ENCODE measurements around the gene SPPL3.

SPPL3 gene

GRCh38 chr12:120725151-120725658, 179.0 kb downstream of the SPPL3 start:
- Histone ChIP-seq H3K4me2 (ENCODE audit: low read length) (peak overlapping the region; percentile 49), H3K9ac (ENCODE audit: low read length) (peak overlapping the region; percentile 43), H4K5ac (ENCODE audit: low read length) (no peak overlapping the region), H3K4me1 (ENCODE audit: control insufficient read depth, low read depth, low read length) (no peaks in the 10 kb centered on the region), H3K27ac (ENCODE audit: low read depth, low read length) (no peak overlapping the region), H3K79me1 (ENCODE audit: low read length) (no peaks in the 10 kb centered on the region), H3K27me3 (ENCODE audit: insufficient read depth, low read length, poor library complexity) (no peaks in the 10 kb centered on the region), H2BK5ac (ENCODE audit: low read length) (no peak overlapping the region), H2AK5ac (ENCODE audit: low read length) (no peak overlapping the region), H3K4me3 (ENCODE audit: low read length) (peak overlapping the region; percentile 14), H2BK120ac (ENCODE audit: low read depth, low read length) (no peak overlapping the region), H3K79me2 (ENCODE audit: control insufficient read depth, insufficient read depth, low read length) (no peaks in the 10 kb centered on the region), H2BK15ac (replicated peaks; ENCODE audit: low read depth) (no peak overlapping the region), H4K8ac (ENCODE audit: low read depth, low read length) (no peak overlapping the region), H3K56ac (ENCODE audit: low read length) (peak overlapping the region; percentile 71), H3K23ac (ENCODE audit: low read length) (no peak overlapping the region), H3K18ac (ENCODE audit: low read length) (no peak overlapping the region), H3K36me3 (ENCODE audit: control insufficient read depth, insufficient read depth, low read length) (peaks cover 11% of the 10 kb centered on the region), H3K4ac (ENCODE audit: low read depth, low read length) (no peak overlapping the region)
- peak; percentile 11 for DNase-seq
- WGBS (ENCODE audit: extremely low coverage, insufficient coverage, low lambda C conversion rate): no CpG with 5 or more reads among the region's 14 CpGs

- no peak overlapping the region for H3K23ac ChIP-seq (ENCODE audit: low read length)
- H3K9ac ChIP-seq (ENCODE audit: low read length): no peak overlapping the region
- H3K27ac ChIP-seq (ENCODE audit: low read depth, low read length): no peak overlapping the region
- no peak overlapping the region for H4K8ac ChIP-seq (ENCODE audit: low read depth, low read length)
- no peak overlapping the region for H3K56ac ChIP-seq (ENCODE audit: low read length)
- H3K4me2 ChIP-seq (ENCODE audit: low read length): no peak overlapping the region
- H2BK5ac ChIP-seq (ENCODE audit: low read length): no peak overlapping the region
- no peak overlapping the region for H3K4me3 ChIP-seq (ENCODE audit: low read length)
- no peak overlapping the region for H2BK15ac ChIP-seq (replicated peaks; ENCODE audit: low read depth)
- no peaks in the 10 kb centered on the region for H3K79me1 ChIP-seq (ENCODE audit: low read length)
- no peak overlapping the region for H4K5ac ChIP-seq (ENCODE audit: low read length)
- WGBS (ENCODE audit: extremely low coverage, insufficient coverage, low lambda C conversion rate): no CpG with 5 or more reads among the region's 5 CpGs
- no peak overlapping the region for H2BK120ac ChIP-seq (ENCODE audit: low read depth, low read length)
- H3K18ac ChIP-seq (ENCODE audit: low read length): no peak overlapping the region
- peaks cover 13% of the 10 kb centered on the region for H3K36me3 ChIP-seq (ENCODE audit: control insufficient read depth, insufficient read depth, low read length)
- no peaks in the 10 kb centered on the region for H3K4me1 ChIP-seq (ENCODE audit: control insufficient read depth, low read depth, low read length)
- no peak overlapping the region for H2AK5ac ChIP-seq (ENCODE audit: low read length)
- H3K4ac ChIP-seq (ENCODE audit: low read depth, low read length): no peak overlapping the region
- H3K27me3 ChIP-seq (ENCODE audit: insufficient read depth, low read length, poor library complexity): no peaks in the 10 kb centered on the region
- H3K79me2 ChIP-seq (ENCODE audit: control insufficient read depth, insufficient read depth, low read length): no peaks in the 10 kb centered on the region
- no peak for DNase-seq
These were observed 179.4 kb downstream of the SPPL3 start for GRCh38 chr12:120724720-120725119.

GRCh38 chr12:120722784-120723183, 181.4 kb downstream of the SPPL3 start:
- Histone ChIP-seq H3K23ac (ENCODE audit: low read length) (no peak overlapping the region), H3K79me2 (ENCODE audit: control insufficient read depth, insufficient read depth, low read length) (no peaks in the 10 kb centered on the region), H4K5ac (ENCODE audit: low read length) (no peak overlapping the region), H3K56ac (ENCODE audit: low read length) (no peak overlapping the region), H2BK120ac (ENCODE audit: low read depth, low read length) (no peak overlapping the region), H3K4ac (ENCODE audit: low read depth, low read length) (no peak overlapping the region), H2BK15ac (replicated peaks; ENCODE audit: low read depth) (no peak overlapping the region), H3K4me2 (ENCODE audit: low read length) (no peak overlapping the region), H3K79me1 (ENCODE audit: low read length) (no peaks in the 10 kb centered on the region), H2AK5ac (ENCODE audit: low read length) (no peak overlapping the region), H3K4me3 (ENCODE audit: low read length) (no peak overlapping the region), H3K4me1 (ENCODE audit: control insufficient read depth, low read depth, low read length) (no peaks in the 10 kb centered on the region), H4K8ac (ENCODE audit: low read depth, low read length) (no peak overlapping the region), H3K9ac (ENCODE audit: low read length) (no peak overlapping the region), H2BK5ac (ENCODE audit: low read length) (no peak overlapping the region), H3K27ac (ENCODE audit: low read depth, low read length) (no peak overlapping the region), H3K18ac (ENCODE audit: low read length) (no peak overlapping the region), H3K36me3 (ENCODE audit: control insufficient read depth, insufficient read depth, low read length) (peaks cover 19% of the 10 kb centered on the region), H3K27me3 (ENCODE audit: insufficient read depth, low read length, poor library complexity) (no peaks in the 10 kb centered on the region)
- WGBS (ENCODE audit: extremely low coverage, insufficient coverage, low lambda C conversion rate): no CpG with 5 or more reads among the region's 2 CpGs
- DNase-seq: no peak

- H4K5ac ChIP-seq (ENCODE audit: low read length): no peak overlapping the region
- H2BK5ac ChIP-seq (ENCODE audit: low read length): no peak overlapping the region
- H3K18ac ChIP-seq (ENCODE audit: low read length): no peak overlapping the region
- no peak overlapping the region for H2AK5ac ChIP-seq (ENCODE audit: low read length)
- H3K36me3 ChIP-seq (ENCODE audit: control insufficient read depth, insufficient read depth, low read length): peaks cover 20% of the 10 kb centered on the region
- no peak for DNase-seq
- H3K27me3 ChIP-seq (ENCODE audit: insufficient read depth, low read length, poor library complexity): no peaks in the 10 kb centered on the region
- no peak overlapping the region for H3K27ac ChIP-seq (ENCODE audit: low read depth, low read length)
- no peak overlapping the region for H3K9ac ChIP-seq (ENCODE audit: low read length)
- H3K4me2 ChIP-seq (ENCODE audit: low read length): no peak overlapping the region
- H3K79me1 ChIP-seq (ENCODE audit: low read length): no peaks in the 10 kb centered on the region
- no peak overlapping the region for H3K4ac ChIP-seq (ENCODE audit: low read depth, low read length)
- WGBS (ENCODE audit: extremely low coverage, insufficient coverage, low lambda C conversion rate): no CpG with 5 or more reads among the region's 3 CpGs
- no peak overlapping the region for H3K23ac ChIP-seq (ENCODE audit: low read length)
- H2BK15ac ChIP-seq (replicated peaks; ENCODE audit: low read depth): no peak overlapping the region
- no peak overlapping the region for H3K4me3 ChIP-seq (ENCODE audit: low read length)
- no peak overlapping the region for H4K8ac ChIP-seq (ENCODE audit: low read depth, low read length)
- no peak overlapping the region for H3K56ac ChIP-seq (ENCODE audit: low read length)
- H3K4me1 ChIP-seq (ENCODE audit: control insufficient read depth, low read depth, low read length): no peaks in the 10 kb centered on the region
- no peak overlapping the region for H2BK120ac ChIP-seq (ENCODE audit: low read depth, low read length)
- no peaks in the 10 kb centered on the region for H3K79me2 ChIP-seq (ENCODE audit: control insufficient read depth, insufficient read depth, low read length)
These were observed 182.3 kb downstream of the SPPL3 start for GRCh38 chr12:120721866-120722265.

GRCh38 chr12:120720987-120721801, 183.0 kb downstream of the SPPL3 start:
- Histone ChIP-seq H2AK5ac (ENCODE audit: low read length) (no peak overlapping the region), H2BK15ac (replicated peaks; ENCODE audit: low read depth) (no peak overlapping the region), H3K23ac (ENCODE audit: low read length) (no peak overlapping the region), H2BK5ac (ENCODE audit: low read length) (no peak overlapping the region), H3K27me3 (ENCODE audit: insufficient read depth, low read length, poor library complexity) (no peaks in the 10 kb centered on the region), H3K4me2 (ENCODE audit: low read length) (no peak overlapping the region), H3K79me1 (ENCODE audit: low read length) (no peaks in the 10 kb centered on the region), H3K79me2 (ENCODE audit: control insufficient read depth, insufficient read depth, low read length) (no peaks in the 10 kb centered on the region), H3K4me1 (ENCODE audit: control insufficient read depth, low read depth, low read length) (no peaks in the 10 kb centered on the region), H3K18ac (ENCODE audit: low read length) (no peak overlapping the region), H3K56ac (ENCODE audit: low read length) (no peak overlapping the region), H2BK120ac (ENCODE audit: low read depth, low read length) (no peak overlapping the region), H3K36me3 (ENCODE audit: control insufficient read depth, insufficient read depth, low read length) (peaks cover 24% of the 10 kb centered on the region), H3K4me3 (ENCODE audit: low read length) (no peak overlapping the region), H4K8ac (ENCODE audit: low read depth, low read length) (no peak overlapping the region), H4K5ac (ENCODE audit: low read length) (no peak overlapping the region), H3K9ac (ENCODE audit: low read length) (no peak overlapping the region), H3K27ac (ENCODE audit: low read depth, low read length) (no peak overlapping the region), H3K4ac (ENCODE audit: low read depth, low read length) (no peak overlapping the region)
- WGBS (ENCODE audit: extremely low coverage, insufficient coverage, low lambda C conversion rate): no CpG with 5 or more reads among the region's 10 CpGs
- DNase-seq: no peak
